OCI-LY7 (cell line): ENCODE measurements around the gene CDH23. TPM values are rescaled to one million over a fixed set of nuclear protein-coding genes. Genes with fewer than 3 reads are reported as not detected.

ENCODE experiments used
- BruUV-seq: library from RNA; stranded (reverse); fragments of 400-500 nt; replicated peaks from 2 replicates; lab custom pipeline; 2021; lab: Mats Ljungman, UMichigan
- CTCF ChIA-PET: fragments of 300-600 bp; sonication (Branson Sonifier 250); formaldehyde crosslinking; loops from one replicate; lab custom pipeline; 2022; ENCODE audit warnings: antibody characterized with exemption; ENCODE audit not compliant: unreplicated experiment; lab: Charles Lee
- POLR2A ChIA-PET: fragments of 300-600 bp; sonication (Branson Sonifier 250); formaldehyde crosslinking; loops from one replicate; lab custom pipeline; 2022; ENCODE audit warnings: antibody characterized with exemption; lab: Charles Lee
- DNase-seq: peaks from one replicate; pipeline ENCODE4 v3.0.0-alpha.2; 2015; ENCODE audit warnings: low spot score
- H2AFZ ChIP-seq: fragments of 200-600 bp; sonication (generic), shearing (Covaris generic); 2 replicates; pipeline ENCODE4 v1.6.1; 2014; ENCODE audit warnings: mild to moderate bottlenecking, antibody characterized with exemption, low read length, moderate library complexity
- H3K27ac ChIP-seq: fragments of 200-600 bp; sonication (generic); 2 replicates; pipeline ENCODE4 v1.5.1; 2014; ENCODE audit warnings: mixed run types, low read depth, mild to moderate bottlenecking, moderate library complexity, low read length, inconsistent platforms; ENCODE audit not compliant: poor library complexity, severe bottlenecking
- H3K36me3 ChIP-seq: fragments of 200-600 bp; sonication (generic); 2 replicates; pipeline ENCODE4 v1.6.1; 2014; ENCODE audit warnings: mild to moderate bottlenecking, antibody characterized with exemption, low read length, moderate library complexity, mixed read lengths; ENCODE audit not compliant: insufficient read depth
- H3K4me1 ChIP-seq: fragments of 200-600 bp; sonication (generic); 2 replicates; pipeline ENCODE4 v1.5.1; 2014; ENCODE audit warnings: mild to moderate bottlenecking, low read length; ENCODE audit not compliant: insufficient read depth, poor library complexity, severe bottlenecking
- H3K4me2 ChIP-seq: fragments of 200-600 bp; sonication (generic); 2 replicates; pipeline ENCODE4 v1.6.1; 2014; ENCODE audit warnings: mild to moderate bottlenecking, low read length
- H3K4me3 ChIP-seq: fragments of 200-600 bp; sonication (generic); 2 replicates; pipeline ENCODE4 v1.5.1; 2014; ENCODE audit warnings: mild to moderate bottlenecking, low read depth, low read length; ENCODE audit not compliant: poor library complexity, severe bottlenecking
- H3K79me2 ChIP-seq: fragments of 200-600 bp; sonication (generic); 2 replicates; pipeline ENCODE4 v1.6.1; 2016; ENCODE audit warnings: low read depth, mild to moderate bottlenecking, low read length, moderate library complexity, mixed read lengths; ENCODE audit not compliant: insufficient read depth
- H3K9me2 ChIP-seq: fragments of 200-600 bp; sonication (generic); 2 replicates; pipeline ENCODE4 v1.6.1; 2016; ENCODE audit warnings: mild to moderate bottlenecking, low read length, mixed read lengths; ENCODE audit not compliant: insufficient read depth
- H3K9me3 ChIP-seq: fragments of 200-600 bp; sonication (generic); 2 replicates; pipeline ENCODE4 v1.6.1; 2014; ENCODE audit warnings: mild to moderate bottlenecking, mixed run types, low read length, mixed read lengths
- H4K20me1 ChIP-seq: fragments of 200-600 bp; sonication (generic); 2 replicates; pipeline ENCODE4 v1.6.1; 2014; ENCODE audit warnings: mild to moderate bottlenecking, antibody characterized with exemption, low read length, moderate library complexity, mixed read lengths; ENCODE audit not compliant: insufficient read depth
- CTCF ChIP-seq: fragments of 200-600 bp; sonication (generic); conservative IDR thresholded peaks from 2 replicates; pipeline ENCODE4 v1.5.1; 2014; ENCODE audit warnings: mild to moderate bottlenecking, antibody characterized with exemption, low read length, moderate library complexity, mixed read lengths
- EZH2phosphoT487 ChIP-seq: fragments of 200-600 bp; sonication (generic); IDR thresholded peaks from 2 replicates; pipeline ENCODE4 v1.6.1; 2018; ENCODE audit warnings: low read depth, borderline replicate concordance, mild to moderate bottlenecking, mixed run types, antibody characterized with exemption, low read length, moderate library complexity, mixed read lengths
- intact Hi-C: fragments of 100-400 bp; cut with micrococcal nuclease; formaldehyde crosslinking; loops from one replicate; pipeline ENCODE4 v1.10.0; 2022; ENCODE audit not compliant: unreplicated experiment
- total RNA-seq, 2 experiments: library from RNA; depleted of rRNA in 1 of 2; stranded (reverse); fragments of >200 nt in 1 of 2; shearing (Covaris generic) in 1 of 2; gene quantifications; 2 replicates each; pipeline ENCODE4 v1.2.3, GENCODE V29; 2014 to 2022

CDH23 gene
- total RNA-seq, 2 experiments from 2014 or later = 0.92 to 9.9 TPM

- Histone ChIP-seq H3K36me3 (no peaks in the 10 kb centered on the region), H4K20me1 (no peaks in the 10 kb centered on the region), H3K4me2 (peak overlapping the region; percentile 91), H2AFZ (peak overlapping the region; percentile 69; the same call in 1 of the 2 replicates), H3K4me3 (peak overlapping the region; percentile 1), H3K79me2 (no peaks in the 10 kb centered on the region), H3K9me3 (no peaks in the 10 kb centered on the region), H3K9me2 (no peaks in the 10 kb centered on the region), H3K4me1 (peaks cover 55% of the 10 kb centered on the region), H3K27ac (peak overlapping the region; percentile 95)
- BruUV-seq = no TSS peak
- ChIA-PET CTCF (interaction anchor here (0.8 to 2.0 kb wide), 5 partner anchors 10 to 85 kb away, joined by 3 to 6 read pairs (median 3); partner anchors contain the start of gene VSIR), POLR2A (interaction anchor here (0.9 to 1.1 kb wide), 2 partner anchors 31 to 41 kb away, joined by 3 to 4 read pairs; no protein-coding TSS in a partner anchor)
- intact Hi-C loops = loop anchor here (1.0 to 10.0 kb wide), 5 partner anchors 22 to 168 kb away; partner anchors contain the start of gene VSIR
- DNase-seq = no peak
- TF ChIP-seq CTCF (no peak), EZH2phosphoT487 (no peak)
Measured at GRCh38 chr10:71726580-71727104, 329.9 kb downstream of the CDH23 start.

- DNase-seq = peak; percentile 84
- no peaks in the 10 kb centered on the region for H3K36me3 ChIP-seq
- TF ChIP-seq EZH2phosphoT487 = no peak
- no peak; the same call in 1 of the 2 replicates for TF ChIP-seq CTCF
- peak overlapping the region; percentile 91 for H3K4me2 ChIP-seq
- H3K4me1 ChIP-seq = peaks cover 55% of the 10 kb centered on the region
- H3K4me3 ChIP-seq = peak overlapping the region; percentile 56
- no peaks in the 10 kb centered on the region for H3K9me2 ChIP-seq
- ChIA-PET POLR2A (interaction anchor here (0.9 to 1.1 kb wide), 2 partner anchors 30 to 40 kb away, joined by 3 to 4 read pairs; no protein-coding TSS in a partner anchor), CTCF (interaction anchor here (0.8 to 1.3 kb wide), 4 partner anchors 22 to 85 kb away, joined by 3 to 5 read pairs (median 3); no protein-coding TSS in a partner anchor)
- no peaks in the 10 kb centered on the region for H3K9me3 ChIP-seq
- intact Hi-C loops = loop anchor here (1.0 to 10.0 kb wide), 3 partner anchors 21 to 168 kb away; no protein-coding TSS in a partner anchor
- H3K79me2 ChIP-seq = no peaks in the 10 kb centered on the region
- H4K20me1 ChIP-seq = no peaks in the 10 kb centered on the region
- peak overlapping the region; percentile 95 for H3K27ac ChIP-seq
- no TSS peak for BruUV-seq
- peak overlapping the region; percentile 69; the same call in 1 of the 2 replicates for H2AFZ ChIP-seq
Measured at GRCh38 chr10:71727105-71727737, 330.5 kb downstream of the CDH23 start.
